T-helper 2 cell treated with Interferon-gamma antibody and Interleukin-4, amounts not matched to agents 5 μg/mL and 100 μg/mL, for 36 hours (primary cell): Measurements from ENCODE around the gene AWAT2.

Experiments
- DNase-seq: peaks from one replicate; pipeline ENCODE4 v3.0.0; 2021; ENCODE audit warnings: low spot score
- H3K27ac Mint-ChIP-seq: one replicate; pipeline ENCODE4 v1.8.0; 2021; ENCODE audit warnings: mild to moderate bottlenecking, mixed read lengths
- H3K27me3 Mint-ChIP-seq: one replicate; pipeline ENCODE4 v1.8.0; 2021; ENCODE audit warnings: low read depth, mixed read lengths
- H3K36me3 Mint-ChIP-seq: one replicate; pipeline ENCODE4 v1.8.0; 2021; ENCODE audit warnings: low read depth, mixed read lengths
- H3K4me1 Mint-ChIP-seq: one replicate; pipeline ENCODE4 v1.8.0; 2021; ENCODE audit warnings: low read depth, mixed read lengths
- H3K4me3 Mint-ChIP-seq: one replicate; pipeline ENCODE4 v1.8.0; 2022; ENCODE audit warnings: mild to moderate bottlenecking, moderate library complexity, mixed read lengths
- H3K9me3 Mint-ChIP-seq: one replicate; pipeline ENCODE4 v1.8.0; 2021; ENCODE audit warnings: mixed read lengths

Gene AWAT2

GRCh38 chrX:70030301-70030767, 19.4 kb downstream of the AWAT2 start:
- H3K4me3 Mint-ChIP-seq: no peak overlapping the region
- peak; percentile 17 for DNase-seq
- no peaks in the 10 kb centered on the region for H3K27me3 Mint-ChIP-seq
- H3K9me3 Mint-ChIP-seq: no peaks in the 10 kb centered on the region
- H3K27ac Mint-ChIP-seq: no peak overlapping the region
- peaks cover 9% of the 10 kb centered on the region for H3K4me1 Mint-ChIP-seq
- no peaks in the 10 kb centered on the region for H3K36me3 Mint-ChIP-seq

- peaks cover 10% of the 10 kb centered on the region for H3K4me1 Mint-ChIP-seq
- H3K36me3 Mint-ChIP-seq: no peaks in the 10 kb centered on the region
- no peak for DNase-seq
- no peak overlapping the region for H3K4me3 Mint-ChIP-seq
- no peaks in the 10 kb centered on the region for H3K27me3 Mint-ChIP-seq
- no peaks in the 10 kb centered on the region for H3K9me3 Mint-ChIP-seq
- H3K27ac Mint-ChIP-seq: no peak overlapping the region
Measured at GRCh38 chrX:70029863-70030262, 19.9 kb downstream of the AWAT2 start.

GRCh38 chrX:70026851-70027200, 22.9 kb downstream of the AWAT2 start:
- no peak overlapping the region for H3K27ac Mint-ChIP-seq
- H3K27me3 Mint-ChIP-seq: no peaks in the 10 kb centered on the region
- no peaks in the 10 kb centered on the region for H3K9me3 Mint-ChIP-seq
- H3K36me3 Mint-ChIP-seq: no peaks in the 10 kb centered on the region
- H3K4me1 Mint-ChIP-seq: peaks cover 10% of the 10 kb centered on the region
- DNase-seq: no peak
- H3K4me3 Mint-ChIP-seq: no peak overlapping the region

GRCh38 chrX:70026112-70026850, 23.5 kb downstream of the AWAT2 start:
- no peaks in the 10 kb centered on the region for H3K27me3 Mint-ChIP-seq
- peaks cover 10% of the 10 kb centered on the region for H3K4me1 Mint-ChIP-seq
- no peaks in the 10 kb centered on the region for H3K9me3 Mint-ChIP-seq
- H3K4me3 Mint-ChIP-seq: no peak overlapping the region
- DNase-seq: no peak
- no peaks in the 10 kb centered on the region for H3K36me3 Mint-ChIP-seq
- H3K27ac Mint-ChIP-seq: no peak overlapping the region

- H3K9me3 Mint-ChIP-seq: no peaks in the 10 kb centered on the region
- no peaks in the 10 kb centered on the region for H3K36me3 Mint-ChIP-seq
- no peak overlapping the region for H3K27ac Mint-ChIP-seq
- H3K27me3 Mint-ChIP-seq: no peaks in the 10 kb centered on the region
- H3K4me1 Mint-ChIP-seq: peaks cover 10% of the 10 kb centered on the region
- H3K4me3 Mint-ChIP-seq: no peak overlapping the region
- DNase-seq: no peak
Measured at GRCh38 chrX:70025464-70025863, 24.3 kb downstream of the AWAT2 start.

GRCh38 chrX:70022616-70023015, 27.1 kb downstream of the AWAT2 start:
- Mint-ChIP-seq H3K4me1 (peaks cover 10% of the 10 kb centered on the region), H3K4me3 (no peak overlapping the region), H3K27me3 (no peaks in the 10 kb centered on the region), H3K36me3 (no peaks in the 10 kb centered on the region), H3K27ac (no peak overlapping the region), H3K9me3 (no peaks in the 10 kb centered on the region)
- DNase-seq: no peak

- Mint-ChIP-seq H3K4me1 (peaks cover 3% of the 10 kb centered on the region), H3K36me3 (no peaks in the 10 kb centered on the region), H3K27ac (no peak overlapping the region), H3K27me3 (peaks cover 2% of the 10 kb centered on the region), H3K9me3 (no peaks in the 10 kb centered on the region), H3K4me3 (no peak overlapping the region)
- DNase-seq: no peak
Measured at GRCh38 chrX:70016513-70016912, 33.2 kb downstream of the AWAT2 start.

- Mint-ChIP-seq H3K36me3 (no peaks in the 10 kb centered on the region), H3K27ac (no peak overlapping the region), H3K4me3 (no peak overlapping the region), H3K27me3 (peaks cover 2% of the 10 kb centered on the region), H3K9me3 (no peaks in the 10 kb centered on the region), H3K4me1 (peaks cover 3% of the 10 kb centered on the region)
- DNase-seq: no peak
Measured at GRCh38 chrX:70013466-70014381, 36.0 kb downstream of the AWAT2 start.

- DNase-seq: no peak
- Mint-ChIP-seq H3K27me3 (peaks cover 2% of the 10 kb centered on the region), H3K27ac (no peak overlapping the region), H3K4me1 (peaks cover 3% of the 10 kb centered on the region), H3K36me3 (no peaks in the 10 kb centered on the region), H3K4me3 (no peak overlapping the region), H3K9me3 (no peaks in the 10 kb centered on the region)
Measured at GRCh38 chrX:70012756-70013155, 37.0 kb downstream of the AWAT2 start.

GRCh38 chrX:70009970-70010369, 39.8 kb downstream of the AWAT2 start:
- DNase-seq: no peak
- H3K9me3 Mint-ChIP-seq: no peaks in the 10 kb centered on the region
- no peak overlapping the region for H3K27ac Mint-ChIP-seq
- H3K36me3 Mint-ChIP-seq: no peaks in the 10 kb centered on the region
- H3K4me3 Mint-ChIP-seq: no peak overlapping the region
- H3K4me1 Mint-ChIP-seq: no peaks in the 10 kb centered on the region
- peaks cover 1% of the 10 kb centered on the region for H3K27me3 Mint-ChIP-seq

- no peaks in the 10 kb centered on the region for H3K4me1 Mint-ChIP-seq
- H3K27ac Mint-ChIP-seq: no peak overlapping the region
- no peak overlapping the region for H3K4me3 Mint-ChIP-seq
Measured at GRCh38 chrX:70009049-70009448, 40.7 kb downstream of the AWAT2 start.

GRCh38 chrX:70007946-70008345, 41.8 kb downstream of the AWAT2 start:
- no peaks in the 10 kb centered on the region for H3K27me3 Mint-ChIP-seq
- no peak overlapping the region for H3K27ac Mint-ChIP-seq
- no peak for DNase-seq
- no peaks in the 10 kb centered on the region for H3K9me3 Mint-ChIP-seq
- H3K4me1 Mint-ChIP-seq: no peaks in the 10 kb centered on the region
- H3K4me3 Mint-ChIP-seq: no peak overlapping the region
- no peaks in the 10 kb centered on the region for H3K36me3 Mint-ChIP-seq

More at GRCh38 chrX:70009049-70009448, 40.7 kb downstream of the AWAT2 start:
- no peaks in the 10 kb centered on the region for H3K27me3 Mint-ChIP-seq
- DNase-seq: no peak
- no peaks in the 10 kb centered on the region for H3K36me3 Mint-ChIP-seq
- H3K9me3 Mint-ChIP-seq: no peaks in the 10 kb centered on the region

GRCh38 chrX:70001708-70002341, 47.9 kb downstream of the AWAT2 start:
- Mint-ChIP-seq H3K4me3 (no peak overlapping the region), H3K27ac (no peak overlapping the region), H3K27me3 (no peaks in the 10 kb centered on the region), H3K36me3 (no peaks in the 10 kb centered on the region), H3K4me1 (no peaks in the 10 kb centered on the region), H3K9me3 (no peaks in the 10 kb centered on the region)
- DNase-seq: no peak

GRCh38 chrX:70001269-70001668, 48.5 kb downstream of the AWAT2 start:
- Mint-ChIP-seq H3K9me3 (no peaks in the 10 kb centered on the region), H3K27me3 (no peaks in the 10 kb centered on the region), H3K4me1 (no peaks in the 10 kb centered on the region), H3K36me3 (no peaks in the 10 kb centered on the region), H3K4me3 (no peak overlapping the region), H3K27ac (no peak overlapping the region)
- no peak for DNase-seq
